Measurements from ENCODE around the gene KLF12. TPM values are rescaled to one million over a fixed set of nuclear protein-coding genes. Genes with fewer than 3 reads are reported as not detected.

The KLF12 gene
- total RNA-seq (ENCODE audit: low replicate concordance) = 10.6 and 28.7 TPM in 2 replicates

DNA sequence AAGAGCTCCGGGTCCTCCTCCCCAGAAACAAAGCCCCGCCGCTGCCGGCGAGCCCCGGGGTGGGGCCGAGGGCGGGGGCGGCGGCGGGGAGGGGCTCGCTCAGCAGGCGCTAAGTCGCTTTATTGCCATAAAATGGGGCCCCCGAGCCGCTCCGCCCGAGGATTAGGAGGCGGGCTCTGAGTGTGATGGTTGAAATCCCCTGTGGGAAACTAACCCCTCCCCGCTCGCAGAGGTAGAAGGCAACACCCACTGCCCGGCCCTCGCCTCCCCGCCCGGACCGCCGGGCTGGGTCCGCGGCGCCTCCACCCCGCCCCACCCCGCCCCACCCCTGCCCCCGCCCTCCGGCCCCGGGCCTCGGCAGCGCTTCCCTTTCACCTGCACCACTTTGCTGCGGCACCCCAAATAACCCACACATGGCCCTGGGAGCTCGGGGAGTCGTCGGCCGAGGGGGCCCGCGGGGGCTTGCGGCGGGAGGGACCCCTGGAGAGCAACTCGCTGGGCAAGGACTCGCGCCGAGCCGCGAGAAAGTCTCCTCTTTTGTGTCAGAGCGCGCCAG lies at the start of gene KLF12:
Gene KLF12, minus strand, starts transcription at position 184 of the 556 bp plus-strand sequence.
- peak within 1 kb of the TSS; percentile 95 for H3K4me3 ChIP-seq (ENCODE audit: low read depth, low read length)
- no peak for TF ChIP-seq CTCF (IDR thresholded peaks at IDR 0.05; ENCODE audit: insufficient read depth, low read length)
- DNase-seq (ENCODE audit: low read depth) = peak; percentile 94

DNA sequence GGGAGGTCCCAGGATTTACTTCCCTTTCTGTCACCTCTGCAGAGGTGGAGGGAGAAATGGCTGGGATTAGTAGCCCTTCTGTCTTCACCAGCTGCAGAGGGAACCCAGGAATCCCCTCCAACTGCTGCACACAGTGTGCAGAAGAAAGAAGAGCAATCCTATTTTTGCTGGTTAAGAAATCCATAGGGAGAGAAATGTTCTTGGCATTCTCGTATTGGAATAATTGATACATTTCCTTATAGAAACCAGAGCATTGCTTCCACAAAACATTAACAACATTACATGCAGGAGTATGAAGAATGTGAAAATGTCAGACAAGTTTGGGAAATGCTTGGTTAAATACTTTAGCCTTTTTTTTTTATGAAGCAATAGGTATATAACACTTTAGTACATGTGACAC lies 48.3 kb upstream of the KLF12 start:
- no peak overlapping the region for H3K4me3 ChIP-seq (ENCODE audit: low read depth, low read length)
- no peak for TF ChIP-seq CTCF (IDR thresholded peaks at IDR 0.05; ENCODE audit: insufficient read depth, low read length)
- no peak for DNase-seq (ENCODE audit: low read depth)

GRCh38 chr13:74174810-74175209 lies 40.6 kb upstream of the KLF12 start:
- DNase-seq (ENCODE audit: low read depth) = no peak
- TF ChIP-seq CTCF (IDR thresholded peaks at IDR 0.05; ENCODE audit: insufficient read depth, low read length) = no peak

DNA sequence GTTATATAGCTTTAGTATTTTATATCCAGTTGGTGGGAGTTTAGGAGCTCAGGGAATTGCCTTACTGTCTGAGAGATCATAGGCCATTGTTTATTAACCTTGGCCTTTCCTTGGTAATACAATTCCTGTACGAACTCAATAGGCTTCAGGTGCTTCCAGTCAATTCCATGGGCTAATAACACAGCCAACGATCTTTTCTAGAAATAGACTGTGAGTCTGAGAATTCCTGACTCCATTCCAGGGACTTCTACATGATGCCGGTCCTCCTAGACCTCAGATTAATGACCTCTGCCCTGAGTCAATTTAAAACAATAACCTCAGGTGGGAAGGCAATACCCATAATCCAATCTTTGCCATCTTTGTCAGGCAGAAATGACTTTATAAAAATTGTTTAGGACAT lies 39.6 kb upstream of the KLF12 start:
- no peak for TF ChIP-seq CTCF (IDR thresholded peaks at IDR 0.05; ENCODE audit: insufficient read depth, low read length)
- no peak overlapping the region for H3K4me3 ChIP-seq (ENCODE audit: low read depth, low read length)
- DNase-seq (ENCODE audit: low read depth) = no peak

More at GRCh38 chr13:74174810-74175209, 40.6 kb upstream of the KLF12 start:
- H3K4me3 ChIP-seq (ENCODE audit: low read depth, low read length) = no peak overlapping the region

DNA sequence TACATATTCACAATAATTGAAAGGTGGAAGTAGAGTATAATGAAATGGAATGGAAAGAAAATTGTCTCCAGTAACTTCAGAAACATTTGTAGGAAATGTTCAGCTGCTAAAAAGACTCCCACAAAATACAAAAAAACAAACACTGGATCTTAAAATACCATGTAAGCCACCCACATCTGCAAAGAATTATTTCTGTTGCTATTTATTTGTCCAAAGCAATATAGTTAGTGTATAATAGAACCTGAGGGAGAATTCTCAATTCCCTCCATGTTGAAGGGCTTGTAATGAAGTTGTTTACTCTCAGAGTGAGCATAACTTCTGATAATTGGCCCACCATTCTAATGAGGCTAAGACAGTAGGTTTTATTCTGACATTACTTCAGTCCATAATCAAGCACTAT lies 37.4 kb upstream of the KLF12 start:
- DNase-seq (ENCODE audit: low read depth) = no peak

DNA sequence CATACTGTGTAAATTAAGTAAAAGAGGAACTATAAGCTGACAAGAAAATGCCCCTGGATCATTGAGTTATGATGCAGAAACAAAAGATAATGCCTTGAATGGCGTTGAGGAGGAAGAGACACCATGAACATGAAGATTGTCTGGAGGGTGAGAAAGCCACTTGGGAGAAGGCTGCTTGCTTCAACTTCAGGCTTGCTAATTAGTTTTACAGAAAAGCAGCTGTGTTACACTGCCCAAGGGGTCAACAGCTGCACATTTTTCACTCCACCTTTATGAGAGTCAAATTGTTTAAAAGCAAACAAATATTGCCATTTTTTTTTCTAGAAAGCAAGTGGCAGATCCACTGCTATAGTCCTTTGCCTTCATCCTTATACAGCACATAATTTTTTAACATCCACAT lies 35.5 kb upstream of the KLF12 start:
- TF ChIP-seq CTCF (IDR thresholded peaks at IDR 0.05; ENCODE audit: insufficient read depth, low read length) = no peak
- no peak overlapping the region for H3K4me3 ChIP-seq (ENCODE audit: low read depth, low read length)
- no peak for DNase-seq (ENCODE audit: low read depth)

More for the DNA sequence above, 37.4 kb upstream of the KLF12 start:
- H3K4me3 ChIP-seq (ENCODE audit: low read depth, low read length) = no peak overlapping the region
- no peak for TF ChIP-seq CTCF (IDR thresholded peaks at IDR 0.05; ENCODE audit: insufficient read depth, low read length)

GRCh38 chr13:74168263-74168675 lies 34.1 kb upstream of the KLF12 start:
- DNase-seq (ENCODE audit: low read depth) = no peak
- no peak for TF ChIP-seq CTCF (IDR thresholded peaks at IDR 0.05; ENCODE audit: insufficient read depth, low read length)
- H3K4me3 ChIP-seq (ENCODE audit: low read depth, low read length) = no peak overlapping the region

Data from fibroblast of the aortic adventitia (primary cell).